Loucy (cell line): ENCODE measurements around the gene PCIF1.

Experiments used
- CTCF ChIP-seq: fragments of 200-600 bp; sonication (generic); conservative IDR thresholded peaks from 2 replicates; pipeline ENCODE4 v1.5.1; 2014; ENCODE audit warnings: mild to moderate bottlenecking, antibody characterized with exemption, low read length
- EZH2phosphoT487 ChIP-seq: fragments of 200-600 bp; IDR thresholded peaks from 2 replicates; pipeline ENCODE4 v1.6.1; 2018; ENCODE audit warnings: antibody characterized with exemption, mild to moderate bottlenecking, moderate library complexity, borderline replicate concordance

DNA sequence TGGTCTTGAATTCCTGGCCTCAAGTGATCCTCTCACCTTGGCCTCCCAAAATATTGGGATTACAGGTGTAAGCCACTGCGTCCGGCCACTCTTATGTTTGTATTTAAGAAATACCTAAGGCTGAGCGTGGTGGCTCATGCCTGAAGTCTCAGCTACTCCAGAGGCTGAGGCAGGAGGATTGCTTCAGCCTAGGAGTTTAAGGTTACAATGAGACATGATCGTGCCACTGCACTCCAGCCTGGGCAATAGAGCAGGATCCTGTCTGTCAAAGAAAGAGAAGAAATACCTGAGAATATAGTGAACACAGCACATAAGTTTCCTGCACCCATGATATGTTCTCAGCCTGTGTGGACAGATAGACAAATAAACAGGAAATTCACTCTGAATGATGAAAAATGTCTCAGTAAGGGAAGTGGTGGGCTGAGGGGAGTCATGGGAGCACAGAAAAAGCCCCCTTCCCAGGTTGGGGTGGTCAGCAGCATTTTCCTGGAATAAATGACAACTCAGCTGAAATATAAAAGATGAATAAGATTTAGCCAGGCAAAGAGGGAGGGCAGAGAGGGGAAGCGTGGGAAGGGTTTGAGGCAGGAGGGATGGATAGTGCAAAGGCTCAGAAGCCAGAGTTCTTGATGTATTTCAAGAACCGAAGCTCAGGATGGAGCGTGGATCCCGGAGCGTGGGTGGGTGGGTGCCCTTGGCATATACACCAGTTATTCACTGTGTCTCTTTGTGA is 60.4 kb downstream of the PCIF1 start:
- TF ChIP-seq CTCF, result no peak
- no peak for TF ChIP-seq EZH2phosphoT487
